GM21717 (cell line): ENCODE measurements around the gene FIBCD1.
"Not testable (repeated sequence)": the region's sequence is repeated elsewhere in the genome, so short reads cannot be mapped to it uniquely, and the experiment has no call there.

Source experiments
- ATAC-seq: cut with Tn5 transposase; IDR thresholded peaks from one replicate; pipeline ENCODE4 v1.9.1; 2021; ENCODE audit warnings: mild to moderate bottlenecking, moderate library complexity; ENCODE audit not compliant: unreplicated experiment

FIBCD1 gene

GRCh38 chr9:130955947-130956621 is 17.0 kb upstream of the FIBCD1 start:
- no peak for ATAC-seq

GRCh38 chr9:130954925-130955324 is 15.9 kb upstream of the FIBCD1 start:
- not testable (repeated sequence) for ATAC-seq

- no peak for ATAC-seq
Observed at GRCh38 chr9:130954317-130954716, 15.3 kb upstream of the FIBCD1 start.

- ATAC-seq, result no peak
Observed at GRCh38 chr9:130952065-130952762, 13.2 kb upstream of the FIBCD1 start.

- no peak for ATAC-seq
Observed at GRCh38 chr9:130950039-130950311, 10.9 kb upstream of the FIBCD1 start.

- no peak for ATAC-seq
Observed at GRCh38 chr9:130949188-130950038, 10.4 kb upstream of the FIBCD1 start.

- no peak for ATAC-seq
Observed at GRCh38 chr9:130948266-130948665, 9.2 kb upstream of the FIBCD1 start.

- no peak for ATAC-seq
Observed at GRCh38 chr9:130947618-130948140, 8.6 kb upstream of the FIBCD1 start.

- no peak for ATAC-seq
Observed at GRCh38 chr9:130946766-130947617, 7.9 kb upstream of the FIBCD1 start.

GRCh38 chr9:130945173-130945572 is 6.1 kb upstream of the FIBCD1 start:
- no peak for ATAC-seq

- no peak for ATAC-seq
Observed at GRCh38 chr9:130944510-130945058, 5.5 kb upstream of the FIBCD1 start.

GRCh38 chr9:130943777-130944176 is 4.7 kb upstream of the FIBCD1 start:
- ATAC-seq, result no peak

GRCh38 chr9:130943221-130943620 is 4.2 kb upstream of the FIBCD1 start:
- ATAC-seq, result no peak

GRCh38 chr9:130942679-130943078 is 3.6 kb upstream of the FIBCD1 start:
- ATAC-seq, result no peak

GRCh38 chr9:130942084-130942483 is 3.0 kb upstream of the FIBCD1 start:
- ATAC-seq, result no peak

- no peak for ATAC-seq
Observed at GRCh38 chr9:130940693-130941576, 1.9 kb upstream of the FIBCD1 start.

GRCh38 chr9:130940027-130940549 is 1.0 kb upstream of the FIBCD1 start:
- no peak for ATAC-seq

- no peak for ATAC-seq
Observed at GRCh38 chr9:130939405-130940026, 469 bp upstream of the FIBCD1 start.

- no peak for ATAC-seq
Observed at GRCh38 chr9:130938184-130938651, 829 bp downstream of the FIBCD1 start.
